NOMO-1 treated with DMSO at 0.1 percent for 48 hours (cell line): ENCODE data around the gene ABHD5.

ENCODE experiments used
- DNase-seq: peaks from one replicate; lab custom pipeline; 2025; ENCODE audit not compliant: unreplicated experiment; lab: John Stamatoyannopoulos, UW

ABHD5 gene

GRCh38 chr3:43773273-43774094 lies 82.7 kb downstream of the ABHD5 start:
- DNase-seq, result peak; percentile 61

GRCh38 chr3:43774799-43775198 lies 84.1 kb downstream of the ABHD5 start:
- DNase-seq, result no peak

- no peak for DNase-seq
Measured at GRCh38 chr3:43776101-43776500, 85.4 kb downstream of the ABHD5 start.

GRCh38 chr3:43779850-43780249 lies 89.1 kb downstream of the ABHD5 start:
- DNase-seq, result no peak

- DNase-seq, result no peak
Measured at GRCh38 chr3:43782541-43782940, 91.8 kb downstream of the ABHD5 start.
